HEK293 (cell line): ENCODE measurements around the gene RBM20.
A peak's percentile ranks its signal among the peaks of the same experiment; 100 is the strongest.

Experiments
- CTCF ChIA-PET: fragments of 350-600 bp; formaldehyde crosslinking; extraction: SDS; loops from one replicate; lab custom pipeline; 2021; ENCODE audit warnings: antibody characterized with exemption; lab: Yijun Ruan, JAX
- POLR2A ChIA-PET: fragments of 300-600 bp; formaldehyde crosslinking; extraction: SDS; loops from one replicate; lab custom pipeline; 2020; ENCODE audit warnings: antibody characterized with exemption, inconsistent platforms; lab: Yijun Ruan, JAX
- H3K27ac ChIP-seq: fragments of 200-500 bp; sonication (Bioruptor generic); 2 replicates; pipeline ENCODE4 v1.5.1; 2014; ENCODE audit warnings: low read depth, low read length, control low read depth, inconsistent platforms; ENCODE audit errors: extremely low read depth
- H3K36me3 ChIP-seq, 2 experiments: fragments of 200-500 bp in 1 of 2; sonication (Bioruptor generic) in 1 of 2; 1 replicate in 1 of 2; 2 replicates in 1 of 2; pipeline ENCODE4 v1.5.1; 2014 to 2017; ENCODE audit warnings: inconsistent platforms in 2 of 2, low read length in 2 of 2; ENCODE audit not compliant: control insufficient read depth in 2 of 2, insufficient read depth in 1 of 2
- H3K4me1 ChIP-seq: fragments of 200-500 bp; sonication (Bioruptor generic); 2 replicates; pipeline ENCODE4 v1.5.1; 2014; ENCODE audit warnings: mild to moderate bottlenecking, low read length, inconsistent platforms; ENCODE audit not compliant: control insufficient read depth, insufficient read depth
- H3K4me3 ChIP-seq: 2 replicates; pipeline ENCODE4 v1.5.1; 2011; ENCODE audit warnings: low read depth, mild to moderate bottlenecking, control low read depth, low read length, moderate library complexity
- H3K9me3 ChIP-seq: fragments of 200-500 bp; sonication (Bioruptor generic); 2 replicates; pipeline ENCODE4 v1.5.1; 2014; ENCODE audit warnings: low read depth, low read length, inconsistent platforms; ENCODE audit not compliant: control insufficient read depth, insufficient read depth
- GLIS1 ChIP-seq: fragments of 450-650 bp; formaldehyde crosslinking; IDR thresholded peaks from 2 replicates; pipeline ENCODE4 v1.5.1; 2016; ENCODE audit warnings: missing biosample characterization, missing genetic modification characterization
- KLF8 ChIP-seq: fragments of 450-650 bp; formaldehyde crosslinking; IDR thresholded peaks from 2 replicates; pipeline ENCODE4 v1.5.1; 2016; ENCODE audit warnings: missing biosample characterization, missing genetic modification characterization
- KLF9 ChIP-seq: fragments of 450-650 bp; formaldehyde crosslinking; IDR thresholded peaks from 2 replicates; pipeline ENCODE4 v1.5.1; 2016; ENCODE audit warnings: missing biosample characterization, missing genetic modification characterization, low read depth
- OSR2 ChIP-seq: fragments of 450-650 bp; formaldehyde crosslinking; IDR thresholded peaks from 2 replicates; pipeline ENCODE4 v1.5.1; 2016; ENCODE audit warnings: missing biosample characterization, missing genetic modification characterization
- PRDM6 ChIP-seq: fragments of 450-650 bp; formaldehyde crosslinking; IDR thresholded peaks from 2 replicates; pipeline ENCODE4 v1.5.1; 2017; ENCODE audit warnings: missing biosample characterization, missing genetic modification characterization
- YY2 ChIP-seq: fragments of 450-650 bp; formaldehyde crosslinking; IDR thresholded peaks from 2 replicates; pipeline ENCODE4 v1.5.1; 2016; ENCODE audit warnings: missing biosample characterization, missing genetic modification characterization
- ZNF138 ChIP-seq: fragments of 450-650 bp; formaldehyde crosslinking; IDR thresholded peaks from 2 replicates; pipeline ENCODE4 v1.5.1; 2016; ENCODE audit warnings: missing biosample characterization, missing genetic modification characterization, borderline replicate concordance
- ZNF19 ChIP-seq: fragments of 450-650 bp; formaldehyde crosslinking; IDR thresholded peaks from 2 replicates; pipeline ENCODE4; 2016; ENCODE audit warnings: missing biosample characterization, missing genetic modification characterization, low read depth
- ZNF404 ChIP-seq: fragments of 450-650 bp; formaldehyde crosslinking; IDR thresholded peaks from 2 replicates; pipeline ENCODE4 v1.5.1; 2017; ENCODE audit warnings: missing biosample characterization, missing genetic modification characterization
- ZNF518A ChIP-seq: fragments of 450-650 bp; formaldehyde crosslinking; conservative IDR thresholded peaks from 2 replicates; pipeline ENCODE4 v1.5.1; 2016; ENCODE audit warnings: low read depth, missing biosample characterization, missing genetic modification characterization
- ZNF529 ChIP-seq: fragments of 450-650 bp; formaldehyde crosslinking; IDR thresholded peaks from 2 replicates; pipeline ENCODE4 v1.5.1; 2017; ENCODE audit warnings: missing genetic modification characterization, missing biosample characterization; ENCODE audit not compliant: insufficient replicate concordance
- ZNF548 ChIP-seq: fragments of 450-650 bp; formaldehyde crosslinking; IDR thresholded peaks from 2 replicates; pipeline ENCODE4 v1.5.1; 2016; ENCODE audit warnings: missing biosample characterization, missing genetic modification characterization
- ZNF571 ChIP-seq: fragments of 450-650 bp; formaldehyde crosslinking; IDR thresholded peaks from 2 replicates; pipeline ENCODE4 v1.5.0; 2017; ENCODE audit warnings: missing biosample characterization, missing genetic modification characterization
- ZNF626 ChIP-seq: fragments of 450-650 bp; sonication (Bioruptor Pico); formaldehyde crosslinking; IDR thresholded peaks from 2 replicates; pipeline ENCODE4 v1.5.1; 2018; ENCODE audit warnings: missing biosample characterization, missing genetic modification characterization, inconsistent platforms
- ZNF664 ChIP-seq: fragments of 450-650 bp; formaldehyde crosslinking; IDR thresholded peaks from 2 replicates; pipeline ENCODE4 v1.5.1; 2016; ENCODE audit warnings: missing biosample characterization, missing genetic modification characterization
- ZSCAN18 ChIP-seq: fragments of 450-650 bp; formaldehyde crosslinking; IDR thresholded peaks from 2 replicates; pipeline ENCODE4 v1.5.1; 2016; ENCODE audit warnings: missing biosample characterization, missing genetic modification characterization
- TF ChIP-seq, protein P1 (sequence below): fragments of 450-650 bp; formaldehyde crosslinking; IDR thresholded peaks from 2 replicates; pipeline ENCODE4 v1.5.1; 2016; ENCODE audit warnings: missing biosample characterization, missing genetic modification characterization
- TF ChIP-seq, protein P2 (sequence below): fragments of 450-650 bp; formaldehyde crosslinking; IDR thresholded peaks from 2 replicates; pipeline ENCODE4 v1.5.1; 2016; ENCODE audit warnings: missing biosample characterization, missing genetic modification characterization

Gene RBM20

GRCh38 chr10:110885932-110886674, 242.0 kb downstream of the RBM20 start:
- peaks cover 68 to 75% of the 10 kb centered on the region in 2 experiments for H3K36me3 ChIP-seq
- H3K9me3 ChIP-seq = no peaks in the 10 kb centered on the region
- TF ChIP-seq KLF9 (tag by site-specific recombination) (no peak), PRDM6 (peak; percentile 25; the same call in 1 of the 2 replicates), ZNF664 (0 out of 2 replicates have a peak, but pooled peaks have one; percentile 23)
- no peak overlapping the region for H3K4me3 ChIP-seq
- POLR2A ChIA-PET = no interaction called here
- CTCF ChIA-PET = interaction anchor here (0.8 to 1.9 kb wide), 3 partner anchors 11 to 524 kb away, joined by 4 to 6 read pairs (median 6); no protein-coding TSS in a partner anchor
- H3K4me1 ChIP-seq = no peaks in the 10 kb centered on the region
- no peak overlapping the region for H3K27ac ChIP-seq

GRCh38 chr10:110887560-110887959, 243.4 kb downstream of the RBM20 start:
- H3K4me1 ChIP-seq = no peaks in the 10 kb centered on the region
- no peak overlapping the region for H3K4me3 ChIP-seq
- H3K27ac ChIP-seq = no peak overlapping the region
- ChIA-PET CTCF (interaction anchor here (0.6 to 1.9 kb wide), 2 partner anchors 10 to 1249 kb away, joined by 3 to 6 read pairs; no protein-coding TSS in a partner anchor), POLR2A (interaction anchor here (1.1 kb wide), 1 partner anchor 16 kb away, joined by 10 read pairs; the partner anchor contains the start of gene PDCD4)
- TF ChIP-seq, protein P1, sequence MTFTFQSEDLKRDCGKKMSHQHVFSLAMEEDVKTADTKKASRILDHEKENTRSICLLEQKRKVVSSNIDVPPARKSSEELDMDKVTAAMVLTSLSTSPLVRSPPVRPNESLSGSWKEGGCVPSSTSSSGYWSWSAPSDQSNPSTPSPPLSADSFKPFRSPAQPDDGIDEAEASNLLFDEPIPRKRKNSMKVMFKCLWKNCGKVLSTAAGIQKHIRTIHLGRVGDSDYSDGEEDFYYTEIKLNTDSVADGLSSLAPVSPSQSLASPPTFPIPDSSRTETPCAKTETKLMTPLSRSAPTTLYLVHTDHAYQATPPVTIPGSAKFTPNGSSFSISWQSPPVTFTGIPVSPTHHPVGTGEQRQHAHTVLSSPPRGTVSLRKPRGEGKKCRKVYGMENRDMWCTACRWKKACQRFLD (tag by site-specific recombination) = no peak
- TF ChIP-seq ZNF404 (tag by site-specific recombination) = no peak
- no peak for TF ChIP-seq ZNF19 (tag by site-specific recombination)
- TF ChIP-seq ZNF626 (tag by site-specific recombination) = no peak
- TF ChIP-seq ZNF138 = no peak
- TF ChIP-seq, protein P2, sequence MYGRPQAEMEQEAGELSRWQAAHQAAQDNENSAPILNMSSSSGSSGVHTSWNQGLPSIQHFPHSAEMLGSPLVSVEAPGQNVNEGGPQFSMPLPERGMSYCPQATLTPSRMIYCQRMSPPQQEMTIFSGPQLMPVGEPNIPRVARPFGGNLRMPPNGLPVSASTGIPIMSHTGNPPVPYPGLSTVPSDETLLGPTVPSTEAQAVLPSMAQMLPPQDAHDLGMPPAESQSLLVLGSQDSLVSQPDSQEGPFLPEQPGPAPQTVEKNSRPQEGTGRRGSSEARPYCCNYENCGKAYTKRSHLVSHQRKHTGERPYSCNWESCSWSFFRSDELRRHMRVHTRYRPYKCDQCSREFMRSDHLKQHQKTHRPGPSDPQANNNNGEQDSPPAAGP = no peak
- TF ChIP-seq ZSCAN18 = no peak
- TF ChIP-seq OSR2 (tag by site-specific recombination) = no peak
- TF ChIP-seq ZNF571 = no peak
- no peak for TF ChIP-seq YY2 (tag by site-specific recombination)
- TF ChIP-seq ZNF548 = no peak
- TF ChIP-seq ZNF529 (tag by site-specific recombination) = no peak
- TF ChIP-seq KLF8 (tag by site-specific recombination) = no peak
- no peak for TF ChIP-seq GLIS1
- TF ChIP-seq ZNF518A (tag by site-specific recombination) = no peak
- H3K9me3 ChIP-seq = no peaks in the 10 kb centered on the region
- H3K36me3 ChIP-seq = peaks cover 65 to 85% of the 10 kb centered on the region in 2 experiments
